PC-9 (cell line): ENCODE measurements around the gene C1QC.

Experiments used
- CTCF ChIP-seq: fragments of 200-600 bp; sonication (generic); conservative IDR thresholded peaks from 2 replicates; pipeline ENCODE4 v1.6.1; 2017; ENCODE audit warnings: mixed run types, antibody characterized with exemption, mild to moderate bottlenecking, moderate library complexity
- EZH2 ChIP-seq: fragments of 200-600 bp; sonication (generic); IDR thresholded peaks from 2 replicates; pipeline ENCODE4 v1.8.0; 2017; ENCODE audit warnings: antibody characterized with exemption, low read depth

- TF ChIP-seq CTCF (no peak), EZH2 (no peak)
These were observed 19.6 kb downstream of the C1QC start for GRCh38 chr1:22662986-22663408.
